Neural cell (in vitro differentiated cells): ENCODE data around the gene HPSE2. TPM values are rescaled to one million over a fixed set of nuclear protein-coding genes. Genes with fewer than 3 reads are reported as not detected.

Experiments
- H2AFZ ChIP-seq: fragments of 200-600, 300-800 bp; sonication (generic), shearing (Covaris generic); 2 replicates; pipeline ENCODE4 v1.6.0; 2014; ENCODE audit warnings: low read depth, mild to moderate bottlenecking, antibody characterized with exemption, low read length, moderate library complexity
- H3F3A ChIP-seq: fragments of 200-600 bp; shearing (Covaris generic); 2 replicates; pipeline ENCODE4 v1.6.1; 2016; ENCODE audit warnings: mild to moderate bottlenecking, moderate library complexity, mixed read lengths, antibody characterized with exemption, low read length; ENCODE audit not compliant: insufficient read depth, poor library complexity, severe bottlenecking
- H3K27ac ChIP-seq: fragments of 200-600, 300-800 bp; sonication (generic), shearing (Covaris generic); 2 replicates; pipeline ENCODE4 v1.5.1; 2014; ENCODE audit warnings: mild to moderate bottlenecking, low read length, moderate library complexity
- H3K27me3 ChIP-seq: fragments of 300-800, 200-600 bp; sonication (generic), shearing (Covaris generic); 2 replicates; pipeline ENCODE4 v1.6.0; 2014; ENCODE audit warnings: mild to moderate bottlenecking, low read depth, low read length, moderate library complexity; ENCODE audit not compliant: insufficient read depth
- H3K36me3 ChIP-seq: fragments of 300-800, 200-600 bp; sonication (generic), shearing (Covaris generic); 2 replicates; pipeline ENCODE4 v1.5.1; 2014; ENCODE audit warnings: mild to moderate bottlenecking, antibody characterized with exemption, low read length, moderate library complexity; ENCODE audit not compliant: insufficient read depth
- H3K4me2 ChIP-seq: fragments of 300-800, 200-600 bp; sonication (generic), shearing (Covaris generic); 2 replicates; pipeline ENCODE4 v1.6.0; 2014; ENCODE audit warnings: mild to moderate bottlenecking, low read length
- H3K4me3 ChIP-seq: fragments of 300-800, 200-600 bp; sonication (generic), shearing (Covaris generic); 2 replicates; pipeline ENCODE4 v1.5.1; 2014; ENCODE audit warnings: mild to moderate bottlenecking, low read length, moderate library complexity
- H3K79me2 ChIP-seq: fragments of 200-600 bp; shearing (Covaris generic); replicated peaks from 2 replicates; pipeline ENCODE4 v1.6.0; 2014; ENCODE audit warnings: mild to moderate bottlenecking, low read length, moderate library complexity; ENCODE audit not compliant: insufficient read depth
- H3K9ac ChIP-seq: fragments of 300-800, 200-600 bp; sonication (generic), shearing (Covaris generic); 2 replicates; pipeline ENCODE4 v1.6.1; 2016; ENCODE audit warnings: mild to moderate bottlenecking, low read length, mixed read lengths
- H3K9me2 ChIP-seq: fragments of 200-600 bp; shearing (Covaris generic); 2 replicates; pipeline ENCODE4 v1.6.1; 2016; ENCODE audit warnings: mild to moderate bottlenecking, low read length, mixed read lengths; ENCODE audit not compliant: insufficient read depth
- H3K9me3 ChIP-seq: fragments of 200-600, 300-800 bp; sonication (generic), shearing (Covaris generic); 2 replicates; pipeline ENCODE4 v1.6.1; 2016; ENCODE audit warnings: mild to moderate bottlenecking, mixed run types, low read length, moderate library complexity, mixed read lengths
- H4K20me1 ChIP-seq: fragments of 200-600 bp; shearing (Covaris generic); 2 replicates; pipeline ENCODE4 v1.6.1; 2016; ENCODE audit warnings: mild to moderate bottlenecking, mixed run types; ENCODE audit not compliant: insufficient read depth
- CTCF ChIP-seq: fragments of 450-650 bp; IDR thresholded peaks from 2 replicates; pipeline ENCODE4 v1.5.1; 2014; ENCODE audit warnings: antibody characterized with exemption, mild to moderate bottlenecking, moderate library complexity; ENCODE audit not compliant: poor library complexity, severe bottlenecking
- EP300 ChIP-seq: fragments of 450-650 bp; conservative IDR thresholded peaks from 2 replicates; pipeline ENCODE4 v1.6.1; 2014; ENCODE audit warnings: antibody characterized with exemption, mild to moderate bottlenecking, moderate library complexity; ENCODE audit not compliant: poor library complexity, severe bottlenecking
- EZH2 ChIP-seq: fragments of 200-600, 300-800 bp; shearing (Covaris generic), sonication (generic); IDR thresholded peaks from 2 replicates; pipeline ENCODE4 v1.6.1; 2014; ENCODE audit warnings: antibody characterized with exemption, low read length, borderline replicate concordance, mild to moderate bottlenecking; ENCODE audit not compliant: insufficient read depth, poor library complexity, severe bottlenecking
- MXI1 ChIP-seq: fragments of 450-650 bp; conservative IDR thresholded peaks from 2 replicates; pipeline ENCODE4 v1.6.1; 2014; ENCODE audit warnings: antibody characterized with exemption, mild to moderate bottlenecking; ENCODE audit not compliant: poor library complexity, severe bottlenecking
- POLR2AphosphoS5 ChIP-seq: IDR thresholded peaks from 2 replicates; pipeline ENCODE4 v1.6.1; 2012
- RAD21 ChIP-seq: fragments of 450-650 bp; conservative IDR thresholded peaks from 2 replicates; pipeline ENCODE4 v1.6.1; 2014; ENCODE audit warnings: antibody characterized with exemption, mild to moderate bottlenecking, moderate library complexity
- SMC3 ChIP-seq: fragments of 450-650 bp; conservative IDR thresholded peaks from 2 replicates; pipeline ENCODE4 v1.6.1; 2014; ENCODE audit warnings: antibody characterized with exemption, mild to moderate bottlenecking, moderate library complexity; ENCODE audit not compliant: poor library complexity
- TAF1 ChIP-seq: IDR thresholded peaks from 2 replicates; pipeline ENCODE4 v1.6.1; 2012; ENCODE audit warnings: low read depth
- polyA plus RNA-seq: library from polyadenylated mRNA; depleted of rRNA; stranded (reverse); fragments of >200 nt; gene quantifications from 2 replicates; pipeline ENCODE4 v1.2.3, GENCODE V29; 2014
- TF ChIP-seq, protein P1 (sequence below): IDR thresholded peaks from 2 replicates; pipeline ENCODE4 v1.6.1; 2012; ENCODE audit warnings: borderline replicate concordance

HPSE2 gene
- polyA plus RNA-seq, 1 donor from 2014 or later = not detected

GRCh38 chr10:98576096-98576495 lies 659.6 kb downstream of the HPSE2 start:
- Histone ChIP-seq H3K9me3 (no peaks in the 10 kb centered on the region), H3K4me2 (no peak overlapping the region), H3K27ac (no peak overlapping the region), H4K20me1 (no peaks in the 10 kb centered on the region), H3K9ac (no peak overlapping the region), H3K27me3 (no peaks in the 10 kb centered on the region), H3F3A (no peaks in the 10 kb centered on the region), H3K36me3 (no peaks in the 10 kb centered on the region), H3K79me2 (no peaks in the 10 kb centered on the region), H3K4me3 (no peak overlapping the region), H3K9me2 (no peaks in the 10 kb centered on the region), H2AFZ (no peak overlapping the region)
- TF ChIP-seq, protein P1, sequence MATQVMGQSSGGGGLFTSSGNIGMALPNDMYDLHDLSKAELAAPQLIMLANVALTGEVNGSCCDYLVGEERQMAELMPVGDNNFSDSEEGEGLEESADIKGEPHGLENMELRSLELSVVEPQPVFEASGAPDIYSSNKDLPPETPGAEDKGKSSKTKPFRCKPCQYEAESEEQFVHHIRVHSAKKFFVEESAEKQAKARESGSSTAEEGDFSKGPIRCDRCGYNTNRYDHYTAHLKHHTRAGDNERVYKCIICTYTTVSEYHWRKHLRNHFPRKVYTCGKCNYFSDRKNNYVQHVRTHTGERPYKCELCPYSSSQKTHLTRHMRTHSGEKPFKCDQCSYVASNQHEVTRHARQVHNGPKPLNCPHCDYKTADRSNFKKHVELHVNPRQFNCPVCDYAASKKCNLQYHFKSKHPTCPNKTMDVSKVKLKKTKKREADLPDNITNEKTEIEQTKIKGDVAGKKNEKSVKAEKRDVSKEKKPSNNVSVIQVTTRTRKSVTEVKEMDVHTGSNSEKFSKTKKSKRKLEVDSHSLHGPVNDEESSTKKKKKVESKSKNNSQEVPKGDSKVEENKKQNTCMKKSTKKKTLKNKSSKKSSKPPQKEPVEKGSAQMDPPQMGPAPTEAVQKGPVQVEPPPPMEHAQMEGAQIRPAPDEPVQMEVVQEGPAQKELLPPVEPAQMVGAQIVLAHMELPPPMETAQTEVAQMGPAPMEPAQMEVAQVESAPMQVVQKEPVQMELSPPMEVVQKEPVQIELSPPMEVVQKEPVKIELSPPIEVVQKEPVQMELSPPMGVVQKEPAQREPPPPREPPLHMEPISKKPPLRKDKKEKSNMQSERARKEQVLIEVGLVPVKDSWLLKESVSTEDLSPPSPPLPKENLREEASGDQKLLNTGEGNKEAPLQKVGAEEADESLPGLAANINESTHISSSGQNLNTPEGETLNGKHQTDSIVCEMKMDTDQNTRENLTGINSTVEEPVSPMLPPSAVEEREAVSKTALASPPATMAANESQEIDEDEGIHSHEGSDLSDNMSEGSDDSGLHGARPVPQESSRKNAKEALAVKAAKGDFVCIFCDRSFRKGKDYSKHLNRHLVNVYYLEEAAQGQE = no peak
- TF ChIP-seq RAD21 (no peak), EP300 (no peak), MXI1 (no peak), POLR2AphosphoS5 (no peak), CTCF (no peak), TAF1 (no peak), SMC3 (no peak), EZH2 (no peak)

GRCh38 chr10:98572594-98572993 lies 663.1 kb downstream of the HPSE2 start:
- Histone ChIP-seq H3K36me3 (no peaks in the 10 kb centered on the region), H3F3A (no peaks in the 10 kb centered on the region), H3K9me3 (no peaks in the 10 kb centered on the region), H3K4me3 (no peak overlapping the region), H3K9me2 (no peaks in the 10 kb centered on the region), H4K20me1 (no peaks in the 10 kb centered on the region), H3K9ac (no peak overlapping the region), H3K4me2 (no peak overlapping the region), H3K27ac (no peak overlapping the region), H2AFZ (no peak overlapping the region), H3K79me2 (no peaks in the 10 kb centered on the region), H3K27me3 (no peaks in the 10 kb centered on the region)
- no peak for TF ChIP-seq RAD21
- no peak for TF ChIP-seq CTCF
- TF ChIP-seq, protein P1 = no peak
- TF ChIP-seq EZH2 = no peak
- TF ChIP-seq SMC3 = no peak
- no peak for TF ChIP-seq MXI1
- TF ChIP-seq POLR2AphosphoS5 = no peak
- TF ChIP-seq EP300 = no peak
- TF ChIP-seq TAF1 = no peak
